Stimulated activated CD4-positive, alpha-beta T cell treated with anti-CD3 and anti-CD28 coated beads, TNF-alpha, amount 100 ng/mL, for 24 hours (primary cell): ENCODE data around the gene LILRB2.
"Not testable (repeated sequence)": the region's sequence is repeated elsewhere in the genome, so short reads cannot be mapped to it uniquely, and the experiment has no call there.

ENCODE experiments used
- DNase-seq, 3 experiments: peaks; one replicate each; pipeline ENCODE4 v3.0.0-alpha.2; 2020; ENCODE audit warnings: low read depth in 3 of 3

LILRB2 gene

DNA sequence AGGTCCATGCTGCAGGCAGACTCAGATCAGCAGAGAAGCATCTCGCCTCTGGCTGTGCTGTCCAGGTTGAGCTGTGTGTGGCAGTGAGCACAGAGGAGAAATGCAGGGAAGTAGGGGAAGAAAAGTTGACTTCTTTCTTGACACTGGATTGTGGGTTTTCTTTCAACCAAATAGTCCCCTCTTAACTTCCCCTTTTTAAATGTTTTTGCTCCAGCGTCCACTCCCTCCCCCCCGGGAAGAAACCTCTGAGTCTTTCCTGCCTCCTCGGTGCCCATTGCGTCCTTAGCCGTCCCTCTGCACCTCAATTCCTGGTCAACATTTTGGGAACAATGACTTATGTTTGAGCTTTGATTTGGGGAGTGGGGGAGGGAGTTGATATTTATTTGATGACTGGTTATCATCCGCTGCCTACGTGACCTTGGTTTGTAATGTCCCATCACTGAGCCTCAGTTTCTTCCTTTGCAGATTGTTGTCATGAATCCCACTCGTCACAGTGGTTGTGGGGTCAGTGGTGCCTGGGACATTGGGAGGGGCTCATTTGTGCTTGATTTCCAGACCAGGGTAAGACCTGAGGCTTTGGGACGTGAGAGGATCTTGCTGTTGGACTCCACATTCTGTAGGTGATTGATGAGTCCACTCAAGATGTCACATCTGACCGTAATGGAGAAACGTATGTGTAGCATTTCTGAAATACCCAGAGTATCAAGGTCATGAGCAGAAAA lies at the start of gene LILRB2:
LILRB2 (minus strand) TSS at position 104 of the 722 bp plus-strand sequence. CDS start 614 bp downstream, outside the sequence.
- DNase-seq: no peak

DNA sequence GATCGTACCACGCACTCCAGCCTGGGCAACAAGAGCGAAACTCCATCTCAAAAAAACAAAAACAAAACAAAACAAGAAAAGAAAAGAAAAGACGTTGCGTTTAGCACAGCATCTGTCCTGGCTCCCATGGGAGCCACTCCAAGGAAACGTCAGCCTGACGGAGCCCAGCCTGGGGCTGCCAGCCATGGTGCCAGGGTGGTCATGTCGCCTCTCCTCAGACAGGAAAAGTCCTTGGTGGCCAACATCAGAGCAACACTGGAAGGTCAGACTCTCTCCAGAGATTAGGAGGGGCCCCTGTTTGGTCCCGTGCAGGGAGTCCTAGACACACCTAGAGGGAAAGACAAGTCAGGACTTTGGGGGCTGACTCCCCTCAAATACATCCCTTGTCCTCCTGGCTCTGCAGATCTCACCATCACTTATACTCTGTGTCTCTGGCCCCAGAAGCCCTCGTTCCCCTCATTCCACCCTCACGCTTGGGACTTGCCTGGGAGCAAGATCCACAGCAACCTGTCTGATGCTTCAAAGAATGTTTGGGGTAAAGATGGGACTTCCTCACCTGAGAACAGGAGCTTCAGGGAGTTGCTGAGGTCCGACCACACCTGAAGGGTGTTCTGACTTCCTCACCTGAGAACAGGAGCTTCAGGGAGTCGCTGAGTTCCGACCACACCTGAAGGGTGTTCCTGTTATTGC lies 48.7 kb upstream of the LILRB2 start:
- DNase-seq: no peak

DNA sequence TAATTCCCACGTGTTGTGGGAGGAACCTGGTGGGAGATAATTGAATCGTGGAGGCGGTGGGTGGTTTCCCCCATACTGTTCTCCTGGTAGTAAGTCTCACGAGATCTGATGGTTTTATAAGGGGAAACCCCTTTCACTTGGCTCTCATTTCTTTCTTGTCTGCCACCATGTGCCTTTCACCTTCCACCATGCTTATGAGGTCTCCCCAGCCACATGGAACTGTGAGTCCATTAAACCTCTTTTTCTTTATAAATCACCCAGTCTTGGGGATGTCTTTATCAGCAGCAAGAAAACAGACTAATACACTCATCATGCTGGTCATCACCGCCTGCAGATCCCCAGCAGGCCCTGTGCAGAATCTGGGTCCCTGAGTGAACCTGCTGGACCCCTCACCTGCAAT lies 47.9 kb upstream of the LILRB2 start:
- not testable (repeated sequence) for DNase-seq

DNA sequence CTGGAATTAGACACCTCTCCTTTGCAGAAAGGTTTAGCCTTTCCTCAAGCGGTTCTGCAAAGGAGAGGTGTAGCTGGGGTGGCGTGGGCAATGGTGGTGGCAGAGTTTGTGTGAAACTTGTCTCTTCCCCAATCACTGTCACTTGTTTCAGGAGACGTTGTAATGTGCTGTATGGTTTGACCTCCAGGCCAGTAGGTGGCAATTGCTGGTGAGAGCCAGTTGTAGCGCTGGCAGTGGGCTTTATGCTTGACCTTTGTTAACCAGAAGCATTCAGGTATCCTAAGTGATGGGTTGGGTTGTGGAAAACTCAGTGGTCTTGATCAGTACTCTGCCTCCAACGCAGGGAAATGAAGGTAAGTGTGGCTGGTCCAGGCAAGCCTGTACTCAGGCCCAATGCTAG lies 44.7 kb upstream of the LILRB2 start:
- no peak for DNase-seq

DNA sequence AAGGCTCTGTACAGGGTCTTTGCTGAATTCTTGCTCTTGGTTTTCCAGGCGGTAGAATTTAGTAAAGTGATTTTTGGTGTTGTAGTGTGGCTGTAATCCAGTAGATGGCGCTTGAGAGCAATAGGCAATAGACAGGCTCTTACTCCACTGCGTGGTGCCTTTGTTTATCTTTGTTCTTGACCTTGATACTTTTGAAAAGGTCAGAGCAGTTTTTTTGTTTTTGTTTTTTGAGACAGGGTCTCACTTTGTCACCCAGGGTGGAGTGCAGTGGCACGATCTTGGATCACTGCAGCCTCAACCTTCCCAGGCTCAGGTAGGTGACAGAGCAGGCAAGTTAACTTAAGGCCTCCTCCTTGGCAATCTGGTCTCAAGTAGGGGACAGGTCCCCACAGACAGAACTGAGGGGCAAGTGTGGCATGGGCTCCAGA lies 44.3 kb upstream of the LILRB2 start:
- peak in 1 of 3 experiments; percentile 42 for DNase-seq

DNA sequence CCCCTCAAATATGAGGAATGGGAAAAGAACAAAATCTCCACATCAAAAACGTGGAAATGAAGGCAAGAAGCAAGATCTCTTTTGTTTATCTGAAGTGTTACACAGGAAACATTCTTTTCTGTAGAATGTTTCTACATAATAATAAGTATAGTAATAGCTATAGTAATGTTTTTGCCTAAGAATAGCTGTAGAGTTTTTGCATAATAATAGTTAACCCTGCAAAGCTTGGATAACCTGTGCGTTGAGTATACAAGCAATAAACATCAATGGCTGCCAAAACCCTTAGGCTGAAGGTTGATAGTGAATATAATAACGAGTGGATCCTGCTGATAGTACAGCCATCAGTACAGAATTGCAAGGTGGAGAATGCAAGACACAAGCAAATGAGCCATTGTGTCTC lies 43.2 kb upstream of the LILRB2 start:
- DNase-seq: no peak

DNA sequence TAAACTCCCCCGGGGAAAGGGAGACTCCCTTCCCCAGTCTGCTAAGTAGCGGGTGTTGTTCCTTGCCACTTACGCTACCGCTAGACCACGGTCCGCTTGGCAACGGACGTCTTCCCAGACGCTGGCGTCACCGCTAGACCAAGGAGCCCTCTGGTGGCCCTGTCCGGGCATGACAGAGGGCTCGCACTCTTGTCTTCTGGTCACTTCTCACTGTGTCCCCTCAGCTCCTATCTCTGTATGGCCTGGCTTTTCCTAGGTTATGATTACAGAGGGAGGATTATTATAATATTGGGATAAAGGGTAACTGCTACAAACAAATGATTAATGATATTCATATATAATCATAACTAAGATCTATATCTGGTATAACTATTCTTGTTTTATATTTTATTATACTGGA lies 42.0 kb upstream of the LILRB2 start:
- DNase-seq: not testable (repeated sequence)

DNA sequence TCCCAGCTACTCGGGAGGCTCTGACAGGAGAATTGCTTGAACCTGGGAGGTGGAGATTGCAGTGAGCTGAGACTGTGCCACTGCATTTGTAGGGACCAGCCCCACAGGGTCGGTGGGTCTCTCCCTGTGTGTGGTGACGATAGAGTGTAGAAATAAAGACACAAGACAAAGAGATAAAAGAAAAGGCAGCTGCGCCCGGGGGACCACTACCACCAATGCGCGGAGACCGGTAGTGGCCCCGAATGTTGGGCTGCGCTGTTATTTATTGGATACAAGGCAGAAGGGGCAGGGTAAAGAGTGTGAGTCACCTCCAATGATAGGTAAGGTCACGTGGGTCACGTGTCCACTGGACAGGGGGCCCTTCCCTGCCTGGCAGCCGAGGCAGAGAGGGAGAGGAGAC lies 41.4 kb upstream of the LILRB2 start:
- not testable (repeated sequence) for DNase-seq

DNA sequence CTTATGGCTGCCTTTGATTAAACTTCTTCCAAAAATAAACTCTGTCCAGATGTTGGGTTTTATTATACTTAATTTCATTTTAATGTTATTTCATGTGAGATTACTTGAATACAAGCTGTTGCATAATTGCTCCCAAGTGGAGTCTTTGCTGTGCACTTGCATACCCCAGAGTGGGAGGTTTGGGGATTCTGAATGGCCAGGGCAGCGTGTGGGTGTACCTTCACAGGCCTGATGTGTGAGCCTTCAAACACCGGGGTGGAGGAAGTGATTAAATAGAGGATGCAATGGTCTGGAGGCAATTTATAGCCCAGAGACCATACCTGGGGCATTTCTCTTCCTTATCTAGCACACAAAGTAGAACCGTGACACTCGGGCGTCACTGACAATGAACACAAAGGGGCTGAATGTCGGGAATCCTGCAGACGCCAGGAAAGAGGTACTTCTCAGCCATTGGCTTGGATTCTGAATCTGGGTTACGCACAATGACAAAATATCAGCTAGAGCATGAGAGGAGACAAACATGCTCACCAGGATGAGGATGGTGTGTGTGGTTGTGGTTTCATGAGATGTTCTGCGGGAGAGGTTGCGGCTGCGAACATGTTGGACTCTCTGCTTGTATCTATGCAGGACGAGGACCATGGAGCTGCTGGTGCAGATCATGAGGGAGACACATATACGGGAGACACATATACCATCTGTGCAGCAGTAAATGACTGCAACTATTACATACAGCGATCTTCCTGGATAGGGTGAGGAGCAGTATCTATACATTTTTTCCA lies 39.2 kb upstream of the LILRB2 start:
- no peak for DNase-seq

DNA sequence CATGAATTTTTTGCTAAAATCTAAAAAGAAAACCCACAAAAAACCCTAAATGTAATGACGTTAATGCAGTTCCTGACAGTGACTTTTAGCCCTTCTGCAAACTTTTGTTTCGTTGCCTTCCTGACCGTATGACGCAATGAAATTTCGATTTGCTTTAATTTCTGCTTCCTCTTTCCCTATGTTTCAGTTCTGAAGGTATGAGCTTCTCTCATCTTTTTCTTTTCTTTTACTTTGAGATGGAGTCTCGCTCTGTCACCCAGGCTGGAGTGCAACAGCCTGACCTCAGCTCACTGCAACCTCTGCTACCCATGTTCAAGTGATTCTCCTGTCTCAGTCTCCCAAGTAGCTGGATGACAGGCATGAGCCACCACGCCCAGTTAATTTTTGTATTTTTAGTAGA lies 38.1 kb upstream of the LILRB2 start:
- no peak for DNase-seq

DNA sequence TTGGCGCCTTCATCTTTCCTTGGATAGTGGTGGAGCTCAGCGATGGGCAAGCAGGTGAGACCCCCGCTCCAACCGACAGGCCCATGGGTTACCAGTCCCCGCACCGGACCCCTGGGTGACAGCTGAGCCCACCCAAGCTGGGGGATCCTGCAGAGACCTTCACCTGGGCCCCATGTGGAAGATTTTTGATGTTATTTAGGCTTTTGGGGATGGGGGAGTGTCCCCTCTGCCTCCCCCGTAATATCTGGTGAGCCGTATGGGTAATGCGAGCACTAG lies 37.0 kb upstream of the LILRB2 start:
- no peak for DNase-seq

DNA sequence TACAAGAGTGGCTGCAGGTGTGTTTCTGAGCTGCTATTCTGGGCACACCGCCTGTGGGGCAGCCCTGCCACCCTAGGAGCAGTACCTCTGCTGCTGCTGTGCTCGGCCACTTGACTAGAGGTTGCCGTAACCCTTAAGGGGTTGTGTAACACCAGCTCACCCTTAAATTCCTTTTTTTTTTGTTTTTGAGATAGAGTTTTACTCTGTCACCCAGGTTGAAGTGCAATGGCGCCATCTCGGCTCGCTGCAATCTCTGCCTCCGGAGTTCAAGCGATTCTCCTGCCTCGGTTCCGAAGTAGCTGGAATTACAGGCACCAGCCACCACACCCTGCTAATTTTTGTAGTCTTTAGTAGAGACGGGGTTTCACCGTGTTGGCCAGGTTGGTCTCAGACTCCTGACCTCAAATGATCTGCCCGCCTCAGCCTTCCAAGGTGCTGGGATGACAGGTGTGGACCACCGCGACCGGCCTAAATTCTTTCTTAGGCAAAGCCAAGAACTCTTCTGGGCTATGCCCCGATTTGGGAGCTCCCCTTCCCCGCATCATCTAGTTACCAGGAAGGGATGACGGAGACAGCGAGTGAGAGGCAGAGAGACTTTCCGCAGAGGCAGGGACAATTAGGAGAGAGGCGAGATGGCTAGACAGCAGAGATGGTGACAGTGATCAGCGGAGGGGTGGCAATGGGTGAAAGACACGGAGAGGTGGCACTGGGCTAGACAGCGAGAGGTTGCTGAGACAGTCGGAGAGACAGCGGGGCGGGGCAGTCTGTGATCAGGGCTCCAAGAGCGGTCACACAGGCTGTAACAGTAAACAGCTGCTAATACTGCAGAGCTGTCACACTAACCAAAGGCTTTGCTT lies 36.4 kb upstream of the LILRB2 start:
- no peak for DNase-seq

DNA sequence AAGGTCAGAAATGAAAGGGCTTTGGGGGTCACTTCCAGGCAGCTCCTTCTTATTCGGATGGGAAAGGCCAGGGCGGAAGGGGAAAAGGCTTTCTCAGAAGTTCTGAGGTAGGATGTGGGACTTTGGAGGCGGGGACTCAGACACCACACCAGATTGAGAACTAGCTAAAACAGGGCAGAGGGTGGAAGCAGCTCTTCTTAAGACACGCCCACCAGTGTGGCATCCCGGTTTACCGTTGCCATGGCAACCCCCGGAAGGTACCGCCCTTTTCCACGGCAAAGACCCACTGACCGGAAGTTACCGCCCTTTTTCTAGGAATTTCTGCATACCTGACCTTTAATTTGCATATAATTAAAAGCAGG lies 35.8 kb upstream of the LILRB2 start:
- DNase-seq: no peak

DNA sequence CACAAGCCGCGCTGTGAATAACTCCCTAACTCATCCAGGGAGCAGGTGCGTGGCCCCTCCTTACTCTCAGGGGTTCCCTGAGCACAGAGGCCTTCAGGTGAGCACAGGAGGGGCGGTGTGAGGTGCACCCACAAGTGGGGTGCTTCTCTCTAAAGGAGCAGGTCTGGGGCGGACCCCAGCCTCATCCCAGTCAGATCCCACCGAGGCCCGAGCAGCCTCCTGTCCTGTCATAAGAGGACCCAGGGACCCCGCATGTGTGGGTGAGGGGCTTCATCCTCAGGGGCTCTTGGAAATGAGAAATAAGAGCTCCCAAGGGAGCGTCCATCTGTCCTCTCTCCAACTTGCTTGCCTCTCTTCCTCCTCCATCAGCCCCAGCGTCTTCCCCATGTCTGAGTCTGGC lies 35.0 kb upstream of the LILRB2 start:
- no peak for DNase-seq

DNA sequence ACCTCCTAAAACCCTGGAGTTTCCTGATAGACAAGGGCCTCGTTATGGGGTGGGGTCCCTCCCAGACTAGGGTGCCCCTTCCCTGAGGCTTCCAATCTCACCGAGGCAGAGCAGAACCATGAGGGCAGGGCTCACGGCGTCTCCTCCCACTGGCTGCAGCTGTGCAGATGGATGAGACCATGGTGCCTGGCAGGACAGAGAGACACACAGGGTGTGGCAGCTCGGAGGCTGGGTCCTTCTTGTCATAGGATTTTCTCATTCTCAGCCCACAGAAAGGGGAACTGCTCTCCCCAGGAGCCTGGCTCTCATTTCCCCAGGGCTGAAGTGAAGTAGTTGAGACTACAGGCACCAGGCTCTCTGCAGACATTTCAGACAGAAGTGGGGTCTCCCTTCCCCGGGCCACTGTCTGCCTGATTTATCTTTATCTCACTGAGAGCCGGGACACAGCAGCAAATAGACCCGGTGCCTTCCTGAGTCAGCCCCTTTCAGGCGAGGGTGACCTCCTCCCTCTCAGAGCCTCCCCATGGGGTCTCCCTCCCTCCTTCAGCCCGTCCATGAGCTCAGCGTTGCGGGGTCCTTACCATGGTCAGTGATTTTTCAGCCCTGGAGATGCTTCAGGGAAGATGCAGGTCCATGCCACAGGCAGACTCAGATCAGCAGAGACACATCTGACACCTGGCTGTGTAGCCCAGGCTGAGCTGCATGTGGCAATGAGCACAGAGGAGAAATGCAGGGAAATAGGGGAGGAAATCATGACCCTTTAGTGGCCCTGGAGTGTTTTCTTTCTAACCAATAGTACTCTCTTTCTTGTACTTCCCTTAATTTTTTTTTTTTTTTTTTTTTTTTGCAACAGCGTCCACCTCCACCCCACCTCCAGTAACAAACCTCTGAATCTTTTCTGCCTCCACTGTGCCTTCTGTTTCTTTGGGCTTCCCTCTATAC lies 31.8 kb upstream of the LILRB2 start, which contains the start of gene LILRA5:
LILRA5 (minus strand) TSS at position 731 of the 942 bp plus-strand sequence; CDS start at position 584, 147 bp downstream.
- no peak for DNase-seq

DNA sequence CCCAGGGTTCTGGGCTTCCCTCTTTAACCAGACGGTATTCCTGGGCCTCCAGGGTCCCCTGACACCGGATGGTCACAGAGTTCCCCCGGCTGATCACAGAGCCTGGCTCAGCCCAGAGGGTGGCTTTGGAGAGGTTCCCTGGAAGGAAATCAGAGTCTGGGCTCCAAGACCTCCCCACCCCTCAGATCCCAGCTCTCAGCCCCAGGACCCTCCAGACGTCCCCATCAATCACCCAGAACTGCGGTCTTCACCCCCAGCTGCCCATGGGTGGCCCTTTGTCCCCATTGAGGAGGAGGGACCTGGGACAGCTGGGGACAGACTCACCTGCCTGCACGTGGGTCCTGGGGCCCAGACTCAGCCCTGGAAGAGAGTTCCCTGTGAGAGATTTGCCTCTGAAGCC lies 31.1 kb upstream of the LILRB2 start:
- no peak for DNase-seq

DNA sequence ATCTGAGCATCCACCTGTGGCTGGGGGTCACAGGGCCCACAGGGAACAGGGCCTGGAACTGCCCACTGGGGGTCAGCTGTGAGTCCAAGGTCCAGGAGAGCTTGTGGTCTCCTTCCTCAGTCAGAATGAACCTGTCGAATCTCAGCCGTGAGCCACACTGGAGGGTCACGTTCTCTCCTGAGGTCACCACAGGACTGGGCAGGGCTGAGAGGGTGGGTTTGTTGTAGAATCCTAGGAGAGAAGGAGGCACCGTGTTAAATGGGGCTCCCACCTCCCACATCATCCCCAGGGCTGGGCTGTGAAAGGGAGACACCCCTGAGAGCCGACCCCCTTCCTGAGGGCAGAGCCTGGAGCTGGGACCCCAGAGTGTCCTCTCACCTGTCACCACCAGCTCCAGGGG lies 30.6 kb upstream of the LILRB2 start:
- DNase-seq: no peak

DNA sequence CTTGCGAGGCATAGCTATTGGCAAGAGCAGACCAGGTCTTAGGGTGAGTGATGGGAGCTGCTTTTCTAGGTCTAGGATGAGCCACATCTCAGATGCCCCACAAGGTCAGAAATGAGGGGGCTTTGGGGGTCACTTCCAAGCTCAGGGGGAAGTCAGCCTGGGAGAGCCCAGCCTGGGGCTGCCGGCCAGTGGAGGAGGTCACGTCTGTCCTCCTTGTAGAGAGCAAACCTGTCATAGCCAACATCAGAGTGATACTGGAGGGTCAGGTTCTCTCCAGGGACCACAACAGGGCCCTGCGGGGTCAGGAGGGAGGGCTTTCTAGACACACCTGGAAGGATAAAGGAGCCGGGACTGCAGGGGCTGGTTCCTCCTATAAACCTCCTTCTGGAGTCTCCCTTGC lies 29.6 kb upstream of the LILRB2 start:
- no peak for DNase-seq

DNA sequence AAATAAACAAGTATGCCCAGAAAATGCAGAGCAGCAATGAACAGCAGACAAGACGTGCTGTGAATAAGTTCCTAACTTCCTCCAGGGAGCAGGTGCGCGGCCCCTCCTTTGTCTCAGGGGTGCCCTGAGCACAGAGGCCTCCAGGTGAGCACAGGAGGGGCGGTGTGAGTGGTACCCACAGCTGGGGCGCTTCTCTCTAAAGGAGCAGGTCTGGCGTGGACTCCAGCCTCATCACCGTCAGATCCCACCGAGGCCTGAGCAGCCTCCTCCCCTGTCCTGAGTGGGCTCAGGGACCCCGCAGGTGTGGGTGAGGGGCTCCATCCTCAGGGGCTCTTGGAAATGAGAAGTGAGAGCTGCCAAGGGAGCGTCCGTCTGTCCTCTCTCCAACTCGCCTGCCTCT lies 28.9 kb upstream of the LILRB2 start:
- DNase-seq: no peak

DNA sequence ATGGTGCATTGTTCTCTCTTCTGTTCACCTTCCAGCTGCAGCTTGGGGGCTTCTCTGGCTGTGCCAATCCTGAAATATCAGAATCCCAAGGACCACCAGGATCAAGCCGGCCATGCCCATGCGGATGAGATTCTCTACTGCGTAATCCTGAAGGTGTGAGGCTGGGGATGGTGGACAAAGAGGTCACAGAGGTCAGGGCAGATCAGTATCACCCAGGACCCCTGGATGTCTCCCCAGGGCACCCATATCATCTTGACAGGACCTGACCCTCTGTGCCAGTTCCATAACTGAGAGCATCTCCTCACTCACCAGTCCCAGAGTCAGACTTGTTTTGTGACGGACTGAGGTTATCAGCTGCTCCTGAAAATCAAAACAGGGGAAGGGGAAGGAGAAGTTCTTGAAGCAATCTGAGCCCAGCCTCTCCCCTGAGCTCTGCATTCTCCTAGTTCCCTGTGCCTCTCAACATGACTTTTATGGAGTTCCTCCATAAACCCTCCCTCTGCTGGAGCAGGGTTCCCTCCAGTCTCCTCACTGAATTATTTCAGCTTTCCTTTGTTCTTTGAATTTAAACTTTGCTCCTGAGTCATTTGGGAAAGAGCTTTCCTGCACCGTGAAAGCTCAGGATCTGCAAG lies 26.6 kb upstream of the LILRB2 start:
- no peak for DNase-seq
